B cell (primary cell): ENCODE data around the gene MED26. TPM values are rescaled to one million over a fixed set of nuclear protein-coding genes. Genes with fewer than 3 reads are reported as not detected.
"Not testable (repeated sequence)": the region's sequence is repeated elsewhere in the genome, so short reads cannot be mapped to it uniquely, and the experiment has no call there.

Source experiments
- ATAC-seq: fragments of 200-7000 bp; cut with Tn5 transposase; one replicate; pipeline ENCODE4 v1.10.0; 2021; ENCODE audit warnings: low read depth, mild to moderate bottlenecking, moderate number of reproducible peaks, moderate library complexity
- CTCF ChIA-PET: fragments of 350-600 bp; sonication (Branson Sonifier 250); formaldehyde crosslinking; loops from one replicate; lab custom pipeline; 2021; ENCODE audit warnings: antibody characterized with exemption, inconsistent platforms; lab: Charles Lee
- POLR2A ChIA-PET: fragments of 350-600 bp; sonication (Branson Sonifier 250); formaldehyde crosslinking; loops from one replicate; lab custom pipeline; 2021; ENCODE audit warnings: antibody characterized with exemption; lab: Charles Lee
- DNase-seq: peaks from one replicate; pipeline ENCODE4 v3.0.0; 2013
- H2AFZ ChIP-seq: 2 replicates; pipeline ENCODE4 v1.6.1; 2012; ENCODE audit warnings: mild to moderate bottlenecking, low read depth, low read length; ENCODE audit not compliant: insufficient read depth, poor library complexity, severe bottlenecking
- H3K27ac ChIP-seq, 2 donors: 1 replicate in 1 of 2; 2 replicates in 1 of 2; pipeline ENCODE4 v1.5.1; 2012 to 2013; ENCODE audit warnings: low read length in 2 of 2, mild to moderate bottlenecking in 2 of 2, moderate library complexity in 1 of 2
- H3K27me3 ChIP-seq, 4 experiments: fragments of 200-600 bp in 1 of 4; sonication (generic) in 1 of 4; replicated peaks in 1 of 4; 1 replicate in 2 of 4; 2 replicates in 2 of 4; pipeline versions ENCODE4 v1.6.1 to v1.7.0; 2013 to 2016; ENCODE audit warnings: low read length in 3 of 4, mild to moderate bottlenecking in 2 of 4, mixed read lengths in 1 of 4, moderate library complexity in 1 of 4; ENCODE audit not compliant: insufficient read depth in 4 of 4, control insufficient read depth in 3 of 4; ENCODE audit errors: control extremely low read depth in 1 of 4
- H3K36me3 ChIP-seq, 2 experiments: replicated peaks in 1 of 2; 1 replicate in 1 of 2; 2 replicates in 1 of 2; pipeline versions ENCODE4 v1.6.1 to v1.7.1; 2013; ENCODE audit warnings: low read length in 1 of 2; ENCODE audit not compliant: insufficient read depth in 2 of 2, control insufficient read depth in 1 of 2; ENCODE audit errors: control extremely low read depth in 1 of 2, extremely low read depth in 1 of 2
- H3K4me1 ChIP-seq, 2 donors: fragments of 200-600 bp in 1 of 2; sonication (generic) in 1 of 2; 1 replicate in 1 of 2; 2 replicates in 1 of 2; pipeline versions ENCODE4 v1.5.1 to v1.6.1; 2013 to 2017; ENCODE audit warnings: low read length in 2 of 2; ENCODE audit not compliant: control insufficient read depth in 2 of 2, insufficient read depth in 2 of 2
- H3K4me2 ChIP-seq: replicated peaks from 2 replicates; pipeline ENCODE3; 2012; ENCODE audit warnings: mild to moderate bottlenecking, low read depth, low read length; ENCODE audit not compliant: poor library complexity, severe bottlenecking
- H3K4me3 ChIP-seq, 5 experiments: fragments of 200-600 bp in 1 of 5; sonication (generic) in 1 of 5; 1 replicate in 3 of 5; 2 replicates in 2 of 5; pipeline versions ENCODE4 v1.5.1 to v1.7.0; 2011 to 2016; ENCODE audit warnings: low read length in 4 of 5, mild to moderate bottlenecking in 4 of 5, low read depth in 2 of 5, control low read depth in 1 of 5, moderate library complexity in 1 of 5; ENCODE audit not compliant: insufficient read depth in 1 of 5; ENCODE audit errors: control extremely low read depth in 1 of 5, extremely low read depth in 1 of 5
- H3K79me2 ChIP-seq: fragments of 200-600 bp; sonication (generic); one replicate; pipeline ENCODE4 v1.6.0; 2016; ENCODE audit warnings: low read length; ENCODE audit not compliant: control insufficient read depth, insufficient read depth
- H3K9ac ChIP-seq: fragments of 200-600 bp; sonication (generic); 2 replicates; pipeline ENCODE4 v1.6.1; 2017; ENCODE audit warnings: mild to moderate bottlenecking, low read length, moderate library complexity
- H3K9me3 ChIP-seq, 3 donors: one replicate each; pipeline versions ENCODE4 v1.6.1 to v1.7.1; 2013; ENCODE audit warnings: low read length in 2 of 3; ENCODE audit not compliant: control insufficient read depth in 2 of 3, insufficient read depth in 1 of 3; ENCODE audit errors: control extremely low read depth in 1 of 3
- H4K20me1 ChIP-seq: 2 replicates; pipeline ENCODE4 v1.6.0; 2012; ENCODE audit warnings: mild to moderate bottlenecking, low read length; ENCODE audit not compliant: insufficient read depth, control insufficient read depth, poor library complexity, severe bottlenecking
- H3K27ac Mint-ChIP-seq: one replicate; pipeline ENCODE4 v1.8.0; 2021; ENCODE audit warnings: mixed read lengths
- H3K27me3 Mint-ChIP-seq: one replicate; pipeline ENCODE4 v1.8.0; 2021; ENCODE audit warnings: mixed read lengths
- H3K4me1 Mint-ChIP-seq: one replicate; pipeline ENCODE4 v1.8.0; 2021; ENCODE audit warnings: mixed read lengths
- H3K4me3 Mint-ChIP-seq: one replicate; pipeline ENCODE4 v1.8.0; 2021; ENCODE audit warnings: mixed read lengths
- H3K9me3 Mint-ChIP-seq: one replicate; pipeline ENCODE4 v1.8.0; 2022; ENCODE audit warnings: mixed read lengths; ENCODE audit not compliant: insufficient read depth
- EZH2 ChIP-seq: IDR thresholded peaks from 2 replicates; pipeline ENCODE4 v1.6.1; 2012; ENCODE audit warnings: borderline replicate concordance, low read depth, mild to moderate bottlenecking, moderate library complexity, low read length; ENCODE audit not compliant: insufficient read depth, poor library complexity, severe bottlenecking
- WGBS: methylation state at CpG from one replicate; pipeline ENCODE4 v1.1.5; 2013; ENCODE audit warnings: missing lambda C conversion rate; ENCODE audit not compliant: insufficient coverage; 5-methylcytosine and 5-hydroxymethylcytosine counted together
- intact Hi-C: fragments of 100-400 bp; cut with micrococcal nuclease; formaldehyde crosslinking; loops from one replicate; pipeline ENCODE4 v1.10.0; 2022
- polyA plus RNA-seq: library from polyadenylated mRNA; depleted of rRNA; stranded (reverse); fragments of >200 nt; gene quantifications from 2 replicates; pipeline ENCODE4 v1.2.3, GENCODE V29; 2012
- total RNA-seq, 2 donors: library from RNA; stranded (reverse); fragments of 120-200 nt in 1 of 2; gene quantifications; 1 replicate in 1 of 2; 2 replicates in 1 of 2; pipeline versions ENCODE4 v1.2.3 to v1.2.4, GENCODE V29; 2013 to 2022
- TF ChIP-seq, protein P1 (sequence below): fragments of 200-600 bp; IDR thresholded peaks from one replicate; pipeline ENCODE4 v1.8.0; 2022; ENCODE audit warnings: antibody characterized with exemption, mild to moderate bottlenecking

The MED26 gene
- total and polyA plus RNA-seq, 2 donors (not counting 1 experiment from before 2014, with no cell fraction given) = 15.6 to 33.6 TPM

DNA sequence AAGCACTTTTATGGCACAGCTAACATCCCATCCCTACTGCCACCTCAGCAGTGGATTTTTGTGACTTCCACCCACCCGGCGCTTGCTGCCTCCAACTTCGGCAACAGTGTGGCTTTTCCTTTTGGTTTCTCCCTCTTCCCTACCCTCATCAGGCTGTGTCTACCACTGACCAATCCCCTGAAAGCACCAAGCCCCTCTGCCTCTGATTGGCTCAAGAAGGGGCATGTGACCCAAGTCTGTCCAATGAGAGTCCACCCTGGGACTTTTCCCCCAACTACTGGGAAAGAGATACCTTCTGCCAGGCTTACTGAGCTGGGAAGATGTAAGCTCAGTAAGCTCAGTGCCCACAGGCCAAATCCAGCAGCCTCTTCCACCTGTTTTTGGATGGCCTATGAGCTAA lies 26.1 kb upstream of the MED26 start:
- Histone ChIP-seq H3K36me3 (peaks cover 18 to 82% of the 10 kb centered on the region in 2 experiments), H3K27ac (no peak overlapping the region), H3K79me2 (peaks cover 61% of the 10 kb centered on the region), H4K20me1 (peaks cover 94% of the 10 kb centered on the region), H3K9me3 (peaks cover 0 to 4% (median 0%) of the 10 kb centered on the region in 3 donors), H3K4me2 (no peak overlapping the region), H3K9ac (no peak overlapping the region), H2AFZ (no peak overlapping the region), H3K4me3 (no peak overlapping the region), H3K27me3 (no peaks in the 10 kb centered on the region), H3K4me1 (peaks cover 11 to 16% of the 10 kb centered on the region in 2 donors)
- CTCF ChIA-PET = no interaction called here
- Mint-ChIP-seq H3K27me3 (no peaks in the 10 kb centered on the region), H3K4me3 (no peak overlapping the region), H3K9me3 (no peaks in the 10 kb centered on the region), H3K27ac (no peak overlapping the region), H3K4me1 (peaks cover 28% of the 10 kb centered on the region)
- POLR2A ChIA-PET = no interaction called here
- DNase-seq (no peak), ATAC-seq (no peak)
- WGBS = 100% methylated on average over 3 of the region's 3 CpGs
- intact Hi-C loops = no loop called here
- TF ChIP-seq, protein P1, sequence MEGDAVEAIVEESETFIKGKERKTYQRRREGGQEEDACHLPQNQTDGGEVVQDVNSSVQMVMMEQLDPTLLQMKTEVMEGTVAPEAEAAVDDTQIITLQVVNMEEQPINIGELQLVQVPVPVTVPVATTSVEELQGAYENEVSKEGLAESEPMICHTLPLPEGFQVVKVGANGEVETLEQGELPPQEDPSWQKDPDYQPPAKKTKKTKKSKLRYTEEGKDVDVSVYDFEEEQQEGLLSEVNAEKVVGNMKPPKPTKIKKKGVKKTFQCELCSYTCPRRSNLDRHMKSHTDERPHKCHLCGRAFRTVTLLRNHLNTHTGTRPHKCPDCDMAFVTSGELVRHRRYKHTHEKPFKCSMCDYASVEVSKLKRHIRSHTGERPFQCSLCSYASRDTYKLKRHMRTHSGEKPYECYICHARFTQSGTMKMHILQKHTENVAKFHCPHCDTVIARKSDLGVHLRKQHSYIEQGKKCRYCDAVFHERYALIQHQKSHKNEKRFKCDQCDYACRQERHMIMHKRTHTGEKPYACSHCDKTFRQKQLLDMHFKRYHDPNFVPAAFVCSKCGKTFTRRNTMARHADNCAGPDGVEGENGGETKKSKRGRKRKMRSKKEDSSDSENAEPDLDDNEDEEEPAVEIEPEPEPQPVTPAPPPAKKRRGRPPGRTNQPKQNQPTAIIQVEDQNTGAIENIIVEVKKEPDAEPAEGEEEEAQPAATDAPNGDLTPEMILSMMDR = no peak
- no peak for TF ChIP-seq EZH2

DNA sequence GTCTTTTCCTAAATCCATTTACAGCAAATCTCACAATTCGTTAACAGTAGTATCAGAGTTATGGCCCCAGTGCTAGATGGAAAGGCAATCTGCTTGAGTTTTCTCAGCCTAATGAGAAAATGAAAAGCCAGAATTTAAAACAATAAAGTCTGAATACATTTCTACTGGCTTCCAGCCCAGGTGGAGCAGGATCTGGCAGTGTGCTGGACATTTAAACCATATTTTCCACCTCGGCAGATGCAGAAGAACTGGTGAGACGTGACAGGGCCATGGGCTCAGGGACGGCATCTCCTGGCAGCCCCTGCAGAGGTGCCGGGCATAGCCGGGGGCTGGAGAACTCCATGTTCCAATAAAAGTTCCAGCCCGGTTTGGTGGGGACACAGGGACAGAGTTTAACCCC lies 24.9 kb upstream of the MED26 start:
- intact Hi-C loops = no loop called here
- Mint-ChIP-seq H3K27ac (no peak overlapping the region), H3K4me1 (peaks cover 17% of the 10 kb centered on the region), H3K27me3 (no peaks in the 10 kb centered on the region), H3K4me3 (no peak overlapping the region), H3K9me3 (no peaks in the 10 kb centered on the region)
- 98% methylated on average over 7 of the region's 7 CpGs for WGBS
- Histone ChIP-seq H3K9ac (no peak overlapping the region), H3K4me1 (peaks cover 0 to 4% of the 10 kb centered on the region in 2 donors), H3K27ac (no peak overlapping the region), H3K9me3 (peaks cover 0 to 4% (median 0%) of the 10 kb centered on the region in 3 donors), H3K4me3 (no peak overlapping the region), H2AFZ (no peak overlapping the region), H3K4me2 (no peak overlapping the region), H4K20me1 (peaks cover 92% of the 10 kb centered on the region), H3K27me3 (no peaks in the 10 kb centered on the region), H3K79me2 (peaks cover 60% of the 10 kb centered on the region), H3K36me3 (peaks cover 21 to 69% of the 10 kb centered on the region in 2 experiments)
- DNase-seq = no peak
- ATAC-seq = no peak
- POLR2A ChIA-PET = no interaction called here
- TF ChIP-seq, protein P1 = no peak
- no peak for TF ChIP-seq EZH2
- CTCF ChIA-PET = no interaction called here

DNA sequence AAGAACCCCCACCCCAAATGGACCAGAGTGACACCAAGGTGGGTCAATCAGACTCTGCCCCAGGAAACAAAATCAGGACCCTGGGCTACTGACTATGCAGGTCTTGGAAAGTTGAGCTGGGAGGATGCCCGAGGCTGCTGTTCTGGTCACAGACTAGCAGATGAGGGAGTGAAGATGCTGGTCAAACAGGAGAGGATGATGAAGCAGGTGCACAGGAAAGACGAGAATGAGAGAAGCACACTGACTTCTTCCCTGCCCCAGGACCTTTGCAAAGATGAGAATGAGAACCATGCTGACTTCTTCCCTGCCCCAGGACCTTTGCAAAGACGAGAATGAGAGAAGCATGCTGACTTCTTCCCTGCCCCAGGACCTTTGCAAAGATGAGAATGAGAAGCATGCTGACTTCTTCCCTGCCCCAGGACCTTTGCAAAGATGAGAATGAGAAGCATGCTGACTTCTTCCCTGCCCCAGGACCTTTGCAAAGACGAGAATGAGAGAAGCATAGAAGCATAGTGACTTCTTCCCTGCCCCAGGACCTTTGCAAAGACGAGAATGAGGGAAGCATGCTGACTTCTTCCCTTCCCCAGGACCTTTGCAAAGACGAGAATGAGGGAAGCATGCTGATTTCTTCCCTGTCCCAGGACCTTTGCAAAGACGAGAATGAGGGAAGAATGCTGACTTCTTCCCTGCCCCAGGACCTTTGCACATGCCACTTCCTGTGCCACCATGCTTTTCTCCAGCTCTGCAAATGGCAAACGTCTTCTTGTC lies 23.6 kb upstream of the MED26 start:
- H3K27ac Mint-ChIP-seq, intact Hi-C loops, H3K4me1 Mint-ChIP-seq, H3K9ac ChIP-seq, H3K9me3 ChIP-seq, ATAC-seq, CTCF ChIA-PET, H3K27me3 ChIP-seq, H3K27me3 Mint-ChIP-seq, H3K27ac ChIP-seq, H3K4me3 Mint-ChIP-seq, H3K4me3 ChIP-seq, H3K4me2 ChIP-seq, H3K4me1 ChIP-seq, H2AFZ ChIP-seq, DNase-seq, H3K9me3 Mint-ChIP-seq: not testable (repeated sequence)
- Histone ChIP-seq H3K79me2 (peaks cover 60% of the 10 kb centered on the region), H3K36me3 (peaks cover 21 to 62% of the 10 kb centered on the region in 2 experiments), H4K20me1 (peaks cover 86% of the 10 kb centered on the region)
- WGBS = 97% methylated on average over 7 of the region's 8 CpGs
- POLR2A ChIA-PET = interaction anchor here (0.8 kb wide), 1 partner anchor 596 kb away, joined by 6 read pairs; no protein-coding TSS in a partner anchor
